Measurements from ENCODE around the gene ZNF609.
"Not testable (repeated sequence)": the region's sequence is repeated elsewhere in the genome, so short reads cannot be mapped to it uniquely, and the experiment has no call there.

ZNF609 gene

DNA sequence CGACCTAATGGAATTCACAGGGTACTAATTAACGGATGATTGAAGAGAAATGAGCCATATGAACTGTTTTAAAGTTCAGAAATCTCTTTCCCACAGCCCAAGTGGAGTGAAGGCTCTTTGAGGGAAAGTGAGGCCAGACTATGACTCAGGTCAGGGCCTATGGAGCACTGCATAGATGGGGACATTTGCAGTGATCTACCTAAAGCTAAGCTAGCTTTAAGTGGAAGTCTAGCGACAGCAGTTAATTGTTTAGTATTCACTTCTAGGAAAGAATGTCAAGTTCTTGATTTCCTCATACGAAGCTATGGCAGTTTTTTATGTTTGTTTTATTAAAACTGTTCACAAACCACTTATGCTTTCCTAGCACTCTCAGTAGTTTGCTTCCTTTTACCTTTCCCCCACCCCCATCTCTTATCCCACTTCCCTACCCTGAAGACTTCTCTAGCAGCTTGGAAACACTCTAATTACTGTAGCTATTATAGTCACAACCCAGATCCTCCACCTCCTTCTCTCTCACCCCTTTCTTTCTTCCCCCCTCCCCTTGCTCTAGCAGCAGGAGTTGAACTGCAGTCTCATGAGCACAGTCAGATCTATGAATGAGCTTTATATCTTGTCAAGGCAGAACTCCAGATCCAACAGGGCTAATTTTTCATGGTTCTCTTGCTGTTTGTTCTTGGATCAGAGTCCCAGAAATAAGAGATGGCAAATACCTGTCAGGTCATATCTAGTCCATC is 6.2 kb downstream of the ZNF609 start:
- Mint-ChIP-seq H3K27ac (peak overlapping the region; percentile 61), H3K36me3 (ENCODE audit: low read depth) (peaks cover 30% of the 10 kb centered on the region), H3K4me1 (ENCODE audit: low read depth) (peaks cover 52% of the 10 kb centered on the region), H3K27me3 (ENCODE audit: low read depth) (no peaks in the 10 kb centered on the region), H3K9me3 (no peaks in the 10 kb centered on the region), H3K4me3 (peak overlapping the region; percentile 0)
- DNase-seq (ENCODE audit: low spot score): no peak

DNA sequence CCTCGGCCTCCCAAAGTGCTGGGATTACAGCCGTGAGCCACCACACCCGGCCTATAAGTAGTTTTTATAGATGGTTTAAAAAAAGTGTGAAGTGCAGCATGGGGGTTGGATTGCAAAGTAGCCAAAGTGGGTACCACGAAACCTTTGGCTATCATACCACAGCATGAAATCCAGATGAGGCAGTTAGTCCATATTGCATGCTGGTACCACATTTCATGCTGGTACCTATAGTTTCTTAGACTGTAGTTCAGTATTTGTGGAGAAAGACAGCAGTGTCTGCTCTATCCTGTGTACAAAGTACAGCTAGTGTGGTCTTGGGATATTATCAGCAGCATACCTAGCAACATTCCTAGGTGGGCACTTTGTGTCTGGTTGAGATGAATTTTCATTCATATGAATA is 11.8 kb downstream of the ZNF609 start:
- Mint-ChIP-seq H3K36me3 (ENCODE audit: low read depth) (peaks cover 28% of the 10 kb centered on the region), H3K4me3 (no peak overlapping the region), H3K4me1 (ENCODE audit: low read depth) (peaks cover 23% of the 10 kb centered on the region), H3K9me3 (no peaks in the 10 kb centered on the region), H3K27me3 (ENCODE audit: low read depth) (no peaks in the 10 kb centered on the region), H3K27ac (no peak overlapping the region)
- DNase-seq (ENCODE audit: low spot score): no peak

- no peak overlapping the region for H3K4me3 Mint-ChIP-seq
- H3K4me1 Mint-ChIP-seq (ENCODE audit: low read depth): peaks cover 17% of the 10 kb centered on the region
- H3K9me3 Mint-ChIP-seq: no peaks in the 10 kb centered on the region
- H3K27me3 Mint-ChIP-seq (ENCODE audit: low read depth): no peaks in the 10 kb centered on the region
- peaks cover 19% of the 10 kb centered on the region for H3K36me3 Mint-ChIP-seq (ENCODE audit: low read depth)
- DNase-seq (ENCODE audit: low spot score): no peak
- no peak overlapping the region for H3K27ac Mint-ChIP-seq
These were observed 14.5 kb downstream of the ZNF609 start for GRCh38 chr15:64474846-64475245.

- Mint-ChIP-seq H3K4me1 (ENCODE audit: low read depth) (peaks cover 20% of the 10 kb centered on the region), H3K36me3 (ENCODE audit: low read depth) (peaks cover 22% of the 10 kb centered on the region), H3K9me3 (no peaks in the 10 kb centered on the region), H3K27me3 (ENCODE audit: low read depth) (no peaks in the 10 kb centered on the region), H3K27ac (peak overlapping the region; percentile 24), H3K4me3 (no peak overlapping the region)
- no peak for DNase-seq (ENCODE audit: low spot score)
These were observed 16.2 kb downstream of the ZNF609 start for GRCh38 chr15:64476550-64476949.

DNA sequence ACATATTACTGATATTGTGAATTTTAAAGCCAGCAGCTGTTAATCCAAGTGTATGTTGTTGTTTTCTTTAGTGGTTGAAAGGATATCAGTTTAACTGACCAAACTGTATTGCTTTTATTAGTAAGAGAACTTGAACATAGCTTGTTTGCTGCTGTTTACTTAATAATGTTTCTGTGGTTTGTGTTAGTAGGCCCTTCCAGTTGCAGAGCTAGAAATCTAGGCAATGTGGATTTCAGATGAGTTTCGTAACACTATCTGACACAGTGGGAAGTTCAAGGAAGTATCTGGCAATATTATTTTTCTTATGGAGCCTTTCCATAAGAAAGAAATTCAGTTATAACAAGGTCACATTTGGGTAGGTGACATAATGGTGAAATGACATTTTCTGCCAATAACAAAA is 18.5 kb downstream of the ZNF609 start:
- Mint-ChIP-seq H3K27ac (peak overlapping the region; percentile 7), H3K36me3 (ENCODE audit: low read depth) (peaks cover 23% of the 10 kb centered on the region), H3K4me3 (no peak overlapping the region), H3K27me3 (ENCODE audit: low read depth) (no peaks in the 10 kb centered on the region), H3K9me3 (no peaks in the 10 kb centered on the region), H3K4me1 (ENCODE audit: low read depth) (peaks cover 26% of the 10 kb centered on the region)
- DNase-seq (ENCODE audit: low spot score): no peak

- Mint-ChIP-seq H3K9me3 (no peaks in the 10 kb centered on the region), H3K4me3 (no peak overlapping the region), H3K27me3 (ENCODE audit: low read depth) (no peaks in the 10 kb centered on the region), H3K4me1 (ENCODE audit: low read depth) (peaks cover 23% of the 10 kb centered on the region), H3K36me3 (ENCODE audit: low read depth) (peaks cover 22% of the 10 kb centered on the region), H3K27ac (no peak overlapping the region)
- DNase-seq (ENCODE audit: low spot score): no peak
These were observed 20.5 kb downstream of the ZNF609 start for GRCh38 chr15:64480891-64481290.

DNA sequence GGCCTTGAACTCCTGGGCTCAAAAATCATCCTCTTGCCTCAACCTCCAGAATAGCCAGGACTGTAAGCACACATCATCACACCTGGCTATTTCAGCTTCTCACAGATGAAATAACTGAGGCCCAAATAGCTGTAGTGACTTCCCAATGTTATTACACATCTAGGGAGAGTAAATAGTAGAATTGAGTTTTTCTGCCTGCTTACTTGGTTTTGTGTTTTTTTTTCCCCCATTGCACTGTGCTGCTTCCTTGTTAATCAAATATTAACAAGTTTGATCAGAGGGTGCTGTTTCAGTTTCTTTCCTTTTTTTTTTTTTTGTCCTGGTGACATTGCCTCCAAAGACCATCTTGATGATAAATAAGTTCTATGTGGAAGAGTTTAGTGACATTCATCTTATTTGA is 23.4 kb downstream of the ZNF609 start:
- no peak for DNase-seq (ENCODE audit: low spot score)
- Mint-ChIP-seq H3K4me1 (ENCODE audit: low read depth) (peaks cover 11% of the 10 kb centered on the region), H3K27ac (no peak overlapping the region)

GRCh38 chr15:64485796-64486195 is 25.4 kb downstream of the ZNF609 start:
- Mint-ChIP-seq H3K36me3 (ENCODE audit: low read depth) (peaks cover 24% of the 10 kb centered on the region), H3K27me3 (ENCODE audit: low read depth) (no peaks in the 10 kb centered on the region), H3K27ac (no peak overlapping the region), H3K9me3 (no peaks in the 10 kb centered on the region), H3K4me3 (no peak overlapping the region), H3K4me1 (ENCODE audit: low read depth) (peaks cover 10% of the 10 kb centered on the region)
- no peak for DNase-seq (ENCODE audit: low spot score)

More for the DNA sequence above, 23.4 kb downstream of the ZNF609 start:
- Mint-ChIP-seq H3K36me3 (ENCODE audit: low read depth) (peaks cover 24% of the 10 kb centered on the region), H3K9me3 (no peaks in the 10 kb centered on the region), H3K4me3 (no peak overlapping the region), H3K27me3 (ENCODE audit: low read depth) (no peaks in the 10 kb centered on the region)

DNA sequence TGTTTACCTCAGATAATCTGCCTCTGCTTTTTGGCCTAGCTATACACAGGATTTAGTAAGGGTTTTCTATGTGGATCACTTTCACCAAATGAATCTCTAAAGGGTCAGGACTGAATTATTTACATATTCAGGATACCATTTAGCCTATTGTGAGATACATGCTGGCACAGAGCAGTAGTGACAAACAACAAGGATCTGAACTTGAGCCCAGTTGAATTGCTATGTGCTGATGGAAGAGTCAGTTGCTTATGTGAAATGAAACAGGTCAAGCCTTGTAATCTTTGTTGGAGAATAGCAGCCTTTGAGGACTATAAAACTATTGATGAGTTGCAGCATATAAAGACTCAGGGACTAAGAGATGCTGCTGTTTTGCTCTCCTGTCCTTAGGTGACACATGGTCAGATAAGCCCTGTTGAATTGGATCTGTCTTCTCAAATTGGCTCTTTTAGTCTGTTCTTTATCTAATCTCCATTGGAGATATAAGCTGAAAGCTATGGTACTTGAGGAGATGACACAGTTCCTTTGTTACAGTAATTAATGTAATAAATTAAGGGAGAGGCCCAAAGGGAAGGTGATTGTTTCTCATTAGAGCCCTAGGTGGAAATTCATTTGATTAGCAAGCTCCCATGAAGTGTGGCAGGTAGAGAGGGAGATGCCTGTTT is 30.4 kb downstream of the ZNF609 start:
- Mint-ChIP-seq H3K4me1 (ENCODE audit: low read depth) (peaks cover 16% of the 10 kb centered on the region), H3K27me3 (ENCODE audit: low read depth) (no peaks in the 10 kb centered on the region), H3K27ac (no peak overlapping the region), H3K4me3 (no peak overlapping the region), H3K36me3 (ENCODE audit: low read depth) (peaks cover 17% of the 10 kb centered on the region), H3K9me3 (no peaks in the 10 kb centered on the region)
- DNase-seq (ENCODE audit: low spot score): no peak

DNA sequence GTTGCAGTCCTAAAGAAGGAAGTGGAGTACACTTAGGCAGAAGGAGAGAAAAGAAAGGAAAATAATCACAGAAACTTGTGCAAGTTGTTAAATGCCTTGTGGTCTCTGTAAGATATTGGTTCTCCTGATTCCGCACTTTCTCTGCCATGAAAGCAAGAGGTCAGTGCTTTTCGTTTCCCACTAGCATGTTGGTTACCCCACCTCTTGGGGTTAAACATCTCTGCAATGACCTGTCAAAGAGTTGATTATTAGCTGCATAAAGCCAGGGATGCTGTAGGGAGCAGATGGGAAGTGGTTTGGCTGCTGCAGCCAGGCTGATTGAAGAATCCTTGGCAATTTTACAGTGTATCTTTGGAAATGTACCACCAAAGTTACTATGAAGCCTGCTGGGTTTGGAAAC is 33.3 kb downstream of the ZNF609 start:
- Mint-ChIP-seq H3K27ac (no peak overlapping the region), H3K9me3 (no peaks in the 10 kb centered on the region), H3K4me1 (ENCODE audit: low read depth) (peaks cover 19% of the 10 kb centered on the region), H3K4me3 (no peak overlapping the region), H3K36me3 (ENCODE audit: low read depth) (peaks cover 13% of the 10 kb centered on the region), H3K27me3 (ENCODE audit: low read depth) (no peaks in the 10 kb centered on the region)
- DNase-seq (ENCODE audit: low spot score): no peak

DNA sequence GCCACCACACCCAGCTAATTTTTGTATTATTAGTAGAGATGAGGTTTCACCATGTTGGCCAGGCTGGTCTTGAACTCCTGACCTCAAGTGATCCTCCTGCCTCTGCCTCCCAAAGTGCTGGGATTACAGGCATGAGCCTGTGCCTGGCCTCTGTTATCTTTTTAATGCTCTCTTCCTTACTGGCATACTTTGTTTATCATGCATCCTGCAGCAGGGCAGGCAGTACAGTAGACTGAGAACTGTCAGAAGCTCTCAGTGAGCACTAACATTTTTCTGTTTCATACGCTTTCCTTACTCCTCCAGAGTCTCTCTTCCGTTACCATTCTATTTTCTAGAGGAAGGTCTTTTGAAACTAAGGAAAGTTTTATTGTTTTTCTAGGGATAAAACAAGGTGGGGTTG is 35.6 kb downstream of the ZNF609 start:
- H3K27me3 Mint-ChIP-seq (ENCODE audit: low read depth); H3K27ac Mint-ChIP-seq; DNase-seq (ENCODE audit: low spot score); H3K9me3 Mint-ChIP-seq; H3K4me3 Mint-ChIP-seq: not testable (repeated sequence)
- H3K36me3 Mint-ChIP-seq (ENCODE audit: low read depth): peaks cover 26% of the 10 kb centered on the region
- H3K4me1 Mint-ChIP-seq (ENCODE audit: low read depth): peaks cover 30% of the 10 kb centered on the region

GRCh38 chr15:64500695-64501395 is 40.5 kb downstream of the ZNF609 start:
- DNase-seq (ENCODE audit: low spot score): no peak
- Mint-ChIP-seq H3K9me3 (no peaks in the 10 kb centered on the region), H3K27me3 (ENCODE audit: low read depth) (no peaks in the 10 kb centered on the region), H3K27ac (peak overlapping the region; percentile 45), H3K4me1 (ENCODE audit: low read depth) (peaks cover 47% of the 10 kb centered on the region), H3K36me3 (ENCODE audit: low read depth) (peaks cover 47% of the 10 kb centered on the region), H3K4me3 (no peak overlapping the region)

- H3K36me3 Mint-ChIP-seq (ENCODE audit: low read depth): peaks cover 43% of the 10 kb centered on the region
- no peak overlapping the region for H3K4me3 Mint-ChIP-seq
- DNase-seq (ENCODE audit: low spot score): no peak
- no peaks in the 10 kb centered on the region for H3K9me3 Mint-ChIP-seq
- peak overlapping the region; percentile 45 for H3K27ac Mint-ChIP-seq
- H3K4me1 Mint-ChIP-seq (ENCODE audit: low read depth): peaks cover 44% of the 10 kb centered on the region
- H3K27me3 Mint-ChIP-seq (ENCODE audit: low read depth): no peaks in the 10 kb centered on the region
These were observed 41.0 kb downstream of the ZNF609 start for GRCh38 chr15:64501396-64501715.

DNA sequence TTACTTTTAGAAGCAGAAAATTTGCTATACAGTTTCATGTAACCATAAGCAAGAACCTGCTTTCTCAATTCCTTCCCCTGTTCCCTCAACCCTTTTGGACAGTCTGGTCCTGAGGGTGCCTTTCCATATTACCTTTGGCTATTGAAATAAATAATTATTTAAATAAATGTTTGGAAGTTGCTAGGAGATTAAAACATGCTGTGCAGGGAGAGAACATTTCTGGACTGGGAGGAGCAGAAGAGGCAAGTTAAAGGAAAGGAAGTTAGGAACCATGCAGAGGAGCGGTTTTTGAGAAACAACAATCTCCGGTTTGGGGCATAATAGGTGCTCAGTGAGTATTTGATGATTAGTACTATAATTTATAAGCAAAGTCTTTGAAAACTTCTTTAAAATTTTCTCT is 41.8 kb downstream of the ZNF609 start:
- no peaks in the 10 kb centered on the region for H3K27me3 Mint-ChIP-seq (ENCODE audit: low read depth)
- peak overlapping the region; percentile 68 for H3K27ac Mint-ChIP-seq
- peak overlapping the region; percentile 31 for H3K4me3 Mint-ChIP-seq
- peaks cover 48% of the 10 kb centered on the region for H3K36me3 Mint-ChIP-seq (ENCODE audit: low read depth)
- H3K9me3 Mint-ChIP-seq: no peaks in the 10 kb centered on the region
- no peak for DNase-seq (ENCODE audit: low spot score)
- peaks cover 50% of the 10 kb centered on the region for H3K4me1 Mint-ChIP-seq (ENCODE audit: low read depth)
